HepG2 (cell line): ENCODE measurements around the gene ARL6IP4. TPM values are rescaled to one million over a fixed set of nuclear protein-coding genes. Genes with fewer than 3 reads are reported as not detected.

Experiments
- ATAC-seq: fragments of 200-7000 bp; cut with Tn5 transposase; 3 replicates; pipeline ENCODE4 v1.9.1; 2020; ENCODE audit warnings: mild to moderate bottlenecking, moderate library complexity
- BruUV-seq: library from RNA; stranded (reverse); fragments of 400-500 nt; replicated peaks from 2 replicates; lab custom pipeline; 2021; lab: Mats Ljungman, UMichigan
- CTCF ChIA-PET: fragments of 300-600 bp; formaldehyde crosslinking; extraction: SDS; loops from one replicate; lab custom pipeline; 2021; ENCODE audit warnings: low total read pairs, inconsistent platforms, low intra/inter-chr PET ratio; lab: Yijun Ruan, JAX
- POLR2A ChIA-PET: fragments of 350-600 bp; sonication (Branson Sonifier 250); formaldehyde crosslinking; loops from one replicate; lab custom pipeline; 2020; ENCODE audit warnings: antibody characterized with exemption, inconsistent platforms; lab: Yijun Ruan, JAX
- DNase-seq: peaks from one replicate; pipeline ENCODE4 v3.0.0-alpha.2; 2015; ENCODE audit warnings: low spot score
- FAIRE-seq: peaks from 3 replicates; lab custom pipeline; 2011; peaks lifted over from hg19 to GRCh38; lab: Jason Lieb, UNC
- H2AFZ ChIP-seq: one replicate; pipeline ENCODE4 v1.6.1; 2011; ENCODE audit warnings: low read length, inconsistent platforms
- H3K27ac ChIP-seq: fragments of 300-600 bp; 3 replicates; pipeline ENCODE4 v1.8.0; 2011; ENCODE audit warnings: mixed run types, mild to moderate bottlenecking, mixed read lengths, low read length, inconsistent platforms; ENCODE audit not compliant: insufficient read depth; ENCODE audit errors: extremely low read length
- H3K27me3 ChIP-seq, 2 experiments: fragments of 200-600 bp in 1 of 2; 2 replicates in 1 of 2; 3 replicates in 1 of 2; pipeline versions ENCODE4 v1.6.0 to v1.8.0; 2011; ENCODE audit warnings: low read length in 2 of 2, mild to moderate bottlenecking in 2 of 2, moderate library complexity in 2 of 2, inconsistent platforms in 1 of 2; ENCODE audit not compliant: insufficient read depth in 2 of 2, control insufficient read depth in 1 of 2
- H3K36me3 ChIP-seq, 2 experiments: fragments of 200-600 bp in 1 of 2; replicated peaks in 1 of 2; 2 replicates in 1 of 2; 3 replicates in 1 of 2; pipeline versions ENCODE4 v1.5.1 to v1.8.0; 2011; ENCODE audit warnings: low read length in 2 of 2, inconsistent platforms in 1 of 2; ENCODE audit not compliant: insufficient read depth in 2 of 2, control insufficient read depth in 1 of 2
- H3K4me1 ChIP-seq: 2 replicates; pipeline ENCODE4 v1.5.1; 2012; ENCODE audit warnings: low read length, inconsistent platforms; ENCODE audit not compliant: insufficient read depth
- H3K4me2 ChIP-seq: 2 replicates; pipeline ENCODE4 v1.6.0; 2011; ENCODE audit warnings: low read depth, low read length, inconsistent platforms
- H3K4me3 ChIP-seq, 3 experiments: fragments of 200-600 bp in 1 of 3; sonication (generic), shearing (Covaris generic) in 1 of 3; replicated peaks in 1 of 3; 2 replicates each; pipeline ENCODE4 v1.5.1; 2011 to 2016; ENCODE audit warnings: low read length in 3 of 3, inconsistent platforms in 2 of 3, low read depth in 2 of 3, mild to moderate bottlenecking in 2 of 3, control low read depth in 1 of 3, mixed read lengths in 1 of 3; ENCODE audit not compliant: insufficient read depth in 1 of 3
- H3K79me2 ChIP-seq: one replicate; pipeline ENCODE4 v1.6.1; 2011; ENCODE audit warnings: low read length, inconsistent platforms; ENCODE audit not compliant: insufficient read depth
- H3K9ac ChIP-seq: 2 replicates; pipeline ENCODE4 v1.6.0; 2011; ENCODE audit warnings: mild to moderate bottlenecking, low read depth, low read length, inconsistent platforms; ENCODE audit not compliant: insufficient read depth
- H3K9me3 ChIP-seq: 2 replicates; pipeline ENCODE4 v1.5.1; 2012; ENCODE audit warnings: mild to moderate bottlenecking, low read length
- H4K20me1 ChIP-seq: 2 replicates; pipeline ENCODE4 v1.6.0; 2011; ENCODE audit warnings: inconsistent platforms, mild to moderate bottlenecking, low read length, moderate library complexity; ENCODE audit not compliant: insufficient read depth
- ARNT2 ChIP-seq: sonication (generic); formaldehyde crosslinking; IDR thresholded peaks from 2 replicates; pipeline ENCODE4 v1.8.0; 2022; ENCODE audit warnings: mild to moderate bottlenecking, low read depth, missing genetic modification reagents, moderate library complexity
- CHD2 ChIP-seq: IDR thresholded peaks from 2 replicates; pipeline ENCODE4 v1.6.1; 2011; ENCODE audit warnings: low read depth, low read length, improper control_type of control experiment
- FOXA3 ChIP-seq: IDR thresholded peaks from 2 replicates; pipeline ENCODE4 v1.6.1; 2016; ENCODE audit warnings: missing genetic modification reagents, missing compliant biosample characterization
- HNRNPUL1 ChIP-seq: fragments of 200-400 bp; formaldehyde crosslinking; IDR thresholded peaks from 2 replicates; pipeline ENCODE4 v1.6.1; 2017; ENCODE audit warnings: low read depth, mild to moderate bottlenecking, low read length, moderate library complexity
- HOXA3 ChIP-seq: sonication (generic); formaldehyde crosslinking; IDR thresholded peaks from 2 replicates; pipeline ENCODE4 v1.5.0; 2020; ENCODE audit warnings: missing genetic modification reagents
- JUN ChIP-seq: sonication (generic); formaldehyde crosslinking; IDR thresholded peaks from 2 replicates; pipeline ENCODE4 v1.4.0; 2020; ENCODE audit warnings: mild to moderate bottlenecking, missing genetic modification reagents
- KAT8 ChIP-seq: IDR thresholded peaks from 2 replicates; pipeline ENCODE4 v1.6.1; 2016; ENCODE audit warnings: missing genetic modification reagents, missing compliant biosample characterization
- MLXIP ChIP-seq: sonication (generic); formaldehyde crosslinking; IDR thresholded peaks from 2 replicates; pipeline ENCODE4 v1.9.0; 2021; ENCODE audit warnings: missing genetic modification reagents, borderline replicate concordance
- MNT ChIP-seq: fragments of 450-650 bp; IDR thresholded peaks from 2 replicates; pipeline ENCODE4 v1.6.1; 2016
- TEAD2 ChIP-seq: sonication (generic); formaldehyde crosslinking; IDR thresholded peaks from 2 replicates; pipeline ENCODE4 v1.9.0; 2021; ENCODE audit warnings: missing genetic modification reagents
- ZMAT3 ChIP-seq: sonication (generic); formaldehyde crosslinking; conservative IDR thresholded peaks from 2 replicates; pipeline ENCODE4 v1.7.0; 2021; ENCODE audit warnings: missing genetic modification reagents
- ZNF451 ChIP-seq: sonication (generic); formaldehyde crosslinking; IDR thresholded peaks from 2 replicates; pipeline ENCODE4 v1.5.0; 2020; ENCODE audit warnings: mild to moderate bottlenecking, missing genetic modification reagents
- ZNF646 ChIP-seq: sonication (generic); formaldehyde crosslinking; IDR thresholded peaks from 2 replicates; pipeline ENCODE4 v1.9.0; 2021; ENCODE audit warnings: mild to moderate bottlenecking, missing genetic modification reagents
- WGBS: methylation state at CpG from one replicate; pipeline ENCODE4 v1.1.6; 2017; ENCODE audit warnings: low lambda C conversion rate; 5-methylcytosine and 5-hydroxymethylcytosine counted together
- in situ Hi-C: cut with HindIII; loops from 2 replicates; pipeline ENCODE4 v1.10.0; 2017; ENCODE audit warnings: low pct_unique_long_range_greater_than_20kb; ENCODE audit not compliant: extremely low pct_ligation_motif_present
- intact Hi-C: fragments of 100-400 bp; cut with micrococcal nuclease; formaldehyde crosslinking; loops from one replicate; pipeline ENCODE4 v1.10.0; 2022; ENCODE audit not compliant: unreplicated experiment
- polyA plus RNA-seq, 8 experiments: library from polyadenylated mRNA; depleted of rRNA in 3 of 8; stranded (reverse) in 7 of 8; unstranded in 1 of 8; fragments of >200 nt; fragmentation: Illumina TruSeq in 4 of 8; extraction: Trizol in 4 of 8; gene quantifications; 2 replicates each; pipeline versions ENCODE4 v1.2.1 to v1.2.3, GENCODE V29; 2011 to 2016; ENCODE audit warnings: low read depth in 4 of 8, missing spikeins in 1 of 8, mixed read lengths in 1 of 8; ENCODE audit not compliant: insufficient read depth in 1 of 8
- total RNA-seq, 5 experiments: library from RNA; depleted of rRNA; stranded (reverse); fragments of >200 nt; fragmentation: Illumina TruSeq; extraction: Trizol; gene quantifications; 2 replicates each; pipeline ENCODE4 v1.2.3, GENCODE V29; 2016; ENCODE audit warnings: low read depth in 1 of 5
- TF ChIP-seq, protein P1 (sequence below): IDR thresholded peaks from 2 replicates; pipeline ENCODE4 v1.6.1; 2018; ENCODE audit warnings: missing genetic modification reagents

ARL6IP4 gene
- total and polyA plus RNA-seq, 2 of the 13 experiments (the other 11 are each of a cell fraction or from before 2014, with no cell fraction given): 155 to 220 TPM

GRCh38 chr12:123001464-123001863 is 21.0 kb downstream of the ARL6IP4 start:
- intact Hi-C loops (no loop called here), in situ Hi-C loops (no loop called here)
- Histone ChIP-seq H3K27me3 (no peaks in the 10 kb centered on the region; a peak in 1 of 5 replicates), H4K20me1 (no peaks in the 10 kb centered on the region), H3K79me2 (no peaks in the 10 kb centered on the region), H3K9me3 (no peaks in the 10 kb centered on the region), H3K4me2 (no peak overlapping the region), H3K4me1 (peaks cover 3% of the 10 kb centered on the region), H3K27ac (no peak overlapping the region), H2AFZ (no peak overlapping the region), H3K36me3 (peaks cover 7 to 8% of the 10 kb centered on the region in 2 experiments; a peak in 4 of 5 replicates), H3K4me3 (no peak overlapping the region), H3K9ac (no peak overlapping the region)
- 95% methylated on average over 3 of the region's 3 CpGs for WGBS
- POLR2A ChIA-PET: no interaction called here
- DNase-seq (no peak), FAIRE-seq (no peak), ATAC-seq (no peak)
- CTCF ChIA-PET: no interaction called here
- BruUV-seq: no TSS peak
- TF ChIP-seq KAT8 (CRISPR knock-in tag) (no peak), FOXA3 (no peak), HNRNPUL1 (no peak), TEAD2 (CRISPR knock-in tag) (no peak), HOXA3 (no peak), ZNF451 (no peak), ZMAT3 (no peak), ARNT2 (CRISPR knock-in tag) (no peak), ZNF646 (CRISPR knock-in tag) (no peak), MNT (no peak), JUN (CRISPR knock-in tag) (no peak), MLXIP (CRISPR knock-in tag) (no peak), CHD2 (no peak)
- TF ChIP-seq, protein P1, sequence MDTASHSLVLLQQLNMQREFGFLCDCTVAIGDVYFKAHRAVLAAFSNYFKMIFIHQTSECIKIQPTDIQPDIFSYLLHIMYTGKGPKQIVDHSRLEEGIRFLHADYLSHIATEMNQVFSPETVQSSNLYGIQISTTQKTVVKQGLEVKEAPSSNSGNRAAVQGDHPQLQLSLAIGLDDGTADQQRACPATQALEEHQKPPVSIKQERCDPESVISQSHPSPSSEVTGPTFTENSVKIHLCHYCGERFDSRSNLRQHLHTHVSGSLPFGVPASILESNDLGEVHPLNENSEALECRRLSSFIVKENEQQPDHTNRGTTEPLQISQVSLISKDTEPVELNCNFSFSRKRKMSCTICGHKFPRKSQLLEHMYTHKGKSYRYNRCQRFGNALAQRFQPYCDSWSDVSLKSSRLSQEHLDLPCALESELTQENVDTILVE: no peak
